Esophagus squamous epithelium (tissue), 5 donors: Measurements from ENCODE around the gene PINK1. TPM values are rescaled to one million over a fixed set of nuclear protein-coding genes. Genes with fewer than 3 reads are reported as not detected.
A peak's percentile ranks its signal among the peaks of the same experiment; 100 is the strongest.

Experiments used
- DNase-seq: peaks from one replicate; lab custom pipeline; 2025; lab: John Stamatoyannopoulos, UW
- H3K27ac ChIP-seq, 4 donors: fragments of 200-600 bp; sonication (generic); one replicate each; pipeline ENCODE4 v1.5.1; 2016 to 2019; ENCODE audit warnings: mild to moderate bottlenecking in 1 of 4
- H3K27me3 ChIP-seq, 4 donors: fragments of 200-600 bp; sonication (generic); 1 replicate in 3 of 4; 2 replicates in 1 of 4; pipeline versions ENCODE4 v1.5.1 to v1.6.0; 2017 to 2021; ENCODE audit warnings: antibody characterized with exemption in 1 of 4
- H3K36me3 ChIP-seq, 3 donors: fragments of 200-600 bp; sonication (generic); one replicate each; pipeline ENCODE4 v1.5.1; 2016 to 2019
- H3K4me1 ChIP-seq, 3 donors: fragments of 200-600 bp; sonication (generic); one replicate each; pipeline ENCODE4 v1.5.1; 2017 to 2019
- H3K4me3 ChIP-seq, 4 donors: fragments of 200-600 bp; sonication (generic); 1 replicate in 3 of 4; 2 replicates in 1 of 4; pipeline ENCODE4 v1.5.1; 2016 to 2019; ENCODE audit warnings: mild to moderate bottlenecking in 2 of 4, moderate library complexity in 1 of 4
- H3K9me3 ChIP-seq, 3 donors: fragments of 200-600 bp; sonication (generic); one replicate each; pipeline ENCODE4 v1.5.1; 2016 to 2019
- CTCF ChIP-seq, 6 experiments: fragments of 450-650 bp in 4 of 6; fragments of 200-600 bp in 2 of 6; sonication (generic) in 2 of 6; IDR thresholded peaks; one replicate each; pipeline ENCODE4 v1.5.1; 2016 to 2019; ENCODE audit warnings: antibody characterized with exemption in 6 of 6, mild to moderate bottlenecking in 4 of 6, moderate library complexity in 4 of 6
- POLR2A ChIP-seq, 4 donors: fragments of 450-650 bp; IDR thresholded peaks; one replicate each; pipeline ENCODE4 v1.6.1; 2017; ENCODE audit warnings: antibody characterized with exemption in 4 of 4, mild to moderate bottlenecking in 4 of 4, moderate library complexity in 3 of 4
- WGBS, 2 donors: methylation state at CpG; one replicate each; pipeline ENCODE4 v1.1.5; 2018; 5-methylcytosine and 5-hydroxymethylcytosine counted together
- intact Hi-C: fragments of 100-400 bp; cut with DNase I; formaldehyde crosslinking; loops from one replicate; pipeline ENCODE4 v1.15.0; 2022
- total RNA-seq, 4 donors: library from RNA; depleted of rRNA; stranded (reverse); fragments of >200 nt; gene quantifications; one replicate each; pipeline ENCODE4 v1.1.0, GENCODE V29; 2016
- donor health status: DM: yes; HTN: yes; CAD: no.

PINK1 gene
- total RNA-seq, 4 donors from 2014 or later = 55.0 to 110 (median 77.1) TPM

- H3K27me3 ChIP-seq = no peaks in the 10 kb centered on the region
- peaks cover 0 to 1% (median 0%) of the 10 kb centered on the region in 3 donors for H3K36me3 ChIP-seq
- no peak for DNase-seq
- no peak overlapping the region for H3K27ac ChIP-seq
- peaks cover 8 to 27% (median 15%) of the 10 kb centered on the region in 3 donors for H3K4me1 ChIP-seq
- no peak overlapping the region for H3K4me3 ChIP-seq
- WGBS, 2 donors = 60 to 62% methylated on average over 4 to 10 of the region's 12 CpGs
- H3K9me3 ChIP-seq = no peaks in the 10 kb centered on the region
- intact Hi-C loops = no loop called here
- no peak for TF ChIP-seq POLR2A (IDR thresholded peaks at IDR 0.05)
- no peak for TF ChIP-seq CTCF (IDR thresholded peaks at IDR 0.05)
These were observed 30.9 kb downstream of the PINK1 start for GRCh38 chr1:20663969-20664715.

- Histone ChIP-seq H3K4me3 (no peak overlapping the region), H3K36me3 (no peaks in the 10 kb centered on the region), H3K27ac (peak overlapping the region in 2 of 4 donors; percentile 3 to 30), H3K4me1 (peaks cover 0 to 11% (median 0%) of the 10 kb centered on the region in 3 donors), H3K9me3 (no peaks in the 10 kb centered on the region), H3K27me3 (no peaks in the 10 kb centered on the region)
- TF ChIP-seq POLR2A (IDR thresholded peaks at IDR 0.05) = no peak
- TF ChIP-seq CTCF (IDR thresholded peaks at IDR 0.05) = no peak
- intact Hi-C loops = no loop called here
- DNase-seq = no peak
- WGBS, 2 donors = 77 to 85% methylated on average over 12 of the region's 12 CpGs
These were observed 32.5 kb downstream of the PINK1 start for GRCh38 chr1:20665726-20666125.

GRCh38 chr1:20666146-20666545 lies 32.9 kb downstream of the PINK1 start:
- no peak for DNase-seq
- H3K27ac ChIP-seq = peak overlapping the region in 2 of 4 donors; percentile 3 to 30
- H3K4me1 ChIP-seq = peaks cover 0 to 10% (median 0%) of the 10 kb centered on the region in 3 donors
- H3K27me3 ChIP-seq = no peaks in the 10 kb centered on the region
- no peaks in the 10 kb centered on the region for H3K9me3 ChIP-seq
- intact Hi-C loops = no loop called here
- no peaks in the 10 kb centered on the region for H3K36me3 ChIP-seq
- 80 to 89% methylated on average over 1 to 6 of the region's 16 CpGs for WGBS, 2 donors
- no peak overlapping the region for H3K4me3 ChIP-seq
- no peak for TF ChIP-seq POLR2A (IDR thresholded peaks at IDR 0.05)
- TF ChIP-seq CTCF (IDR thresholded peaks at IDR 0.05) = no peak

GRCh38 chr1:20666804-20667203 lies 33.5 kb downstream of the PINK1 start:
- Histone ChIP-seq H3K27ac (peak overlapping the region in 1 of 4 donors; percentile 3), H3K27me3 (no peaks in the 10 kb centered on the region), H3K9me3 (no peaks in the 10 kb centered on the region), H3K4me1 (peaks cover 0 to 8% (median 0%) of the 10 kb centered on the region in 3 donors), H3K4me3 (no peak overlapping the region), H3K36me3 (no peaks in the 10 kb centered on the region)
- no peak for DNase-seq
- TF ChIP-seq CTCF (IDR thresholded peaks at IDR 0.05) (no peak), POLR2A (IDR thresholded peaks at IDR 0.05) (no peak)
- intact Hi-C loops = no loop called here
- 90 to 100% methylated on average over 1 of the region's 1 CpG for WGBS, 2 donors

GRCh38 chr1:20668581-20668980 lies 35.3 kb downstream of the PINK1 start:
- intact Hi-C loops = no loop called here

More at GRCh38 chr1:20668581-20668980, 35.3 kb downstream of the PINK1 start:
- Histone ChIP-seq H3K27me3 (peaks cover 0 to 3% (median 0%) of the 10 kb centered on the region in 4 donors), H3K36me3 (no peaks in the 10 kb centered on the region), H3K9me3 (no peaks in the 10 kb centered on the region), H3K27ac (no peak overlapping the region), H3K4me1 (no peaks in the 10 kb centered on the region), H3K4me3 (no peak overlapping the region)
- TF ChIP-seq CTCF (IDR thresholded peaks at IDR 0.05) = no peak
- TF ChIP-seq POLR2A (IDR thresholded peaks at IDR 0.05) = no peak
- 100% methylated on average over 1 of the region's 1 CpG for WGBS, 2 donors
- DNase-seq = no peak
